NOMO-1 treated with dmso at 0.1 percent for 144 hours (cell line): ENCODE results near the gene IL11.

Experiments used
- DNase-seq: peaks from one replicate; lab custom pipeline; 2025; ENCODE audit not compliant: unreplicated experiment; lab: John Stamatoyannopoulos, UW

Gene IL11

GRCh38 chr19:55353803-55354697, 16.2 kb downstream of the IL11 start:
- DNase-seq = peak; percentile 41

- no peak for DNase-seq
These were observed 16.9 kb downstream of the IL11 start for GRCh38 chr19:55353356-55353802.

GRCh38 chr19:55352549-55353145, 17.6 kb downstream of the IL11 start:
- DNase-seq = no peak

GRCh38 chr19:55352040-55352439, 18.2 kb downstream of the IL11 start:
- no peak for DNase-seq

GRCh38 chr19:55350620-55351315, 19.5 kb downstream of the IL11 start:
- DNase-seq = no peak

- no peak for DNase-seq
These were observed 21.8 kb downstream of the IL11 start for GRCh38 chr19:55348317-55349034.

- no peak for DNase-seq
These were observed 22.7 kb downstream of the IL11 start for GRCh38 chr19:55347442-55348009.

- no peak for DNase-seq
These were observed 23.4 kb downstream of the IL11 start for GRCh38 chr19:55346725-55347441.

- DNase-seq = no peak
These were observed 24.2 kb downstream of the IL11 start for GRCh38 chr19:55345818-55346724.

GRCh38 chr19:55345101-55345817, 25.0 kb downstream of the IL11 start:
- no peak for DNase-seq

GRCh38 chr19:55344444-55344843, 25.8 kb downstream of the IL11 start:
- DNase-seq = no peak

- DNase-seq = no peak
These were observed 28.4 kb downstream of the IL11 start for GRCh38 chr19:55341595-55342531.

GRCh38 chr19:55341171-55341588, 29.1 kb downstream of the IL11 start:
- peak; percentile 29 for DNase-seq

- peak; percentile 2 for DNase-seq
These were observed 29.5 kb downstream of the IL11 start for GRCh38 chr19:55340784-55341147.

GRCh38 chr19:55339889-55340783, 30.1 kb downstream of the IL11 start:
- DNase-seq = no peak

- peak; percentile 100 for DNase-seq
These were observed 31.0 kb downstream of the IL11 start, which contains the start of gene KMT5C for GRCh38 chr19:55339105-55339888. Gene KMT5C (plus strand): TSS chr19:55339876. CDS start chr19:55341937, 2,061 bp downstream.
